Fibroblast of skin of right quadriceps (primary cell): Measurements from ENCODE around the gene PRIM2.
"Not testable (repeated sequence)": the region's sequence is repeated elsewhere in the genome, so short reads cannot be mapped to it uniquely, and the experiment has no call there.

Experiments used
- DNase-seq: peaks from one replicate; pipeline ENCODE4 v3.0.0-alpha.2; 2013

PRIM2 gene

GRCh38 chr6:57658526-57658925 is 341.1 kb downstream of the PRIM2 start:
- DNase-seq = peak; percentile 15

- not testable (repeated sequence) for DNase-seq
Observed at GRCh38 chr6:57659794-57660193, 342.4 kb downstream of the PRIM2 start.

GRCh38 chr6:57660940-57661339 is 343.5 kb downstream of the PRIM2 start:
- not testable (repeated sequence) for DNase-seq

- DNase-seq = not testable (repeated sequence)
Observed at GRCh38 chr6:57668108-57668507, 350.7 kb downstream of the PRIM2 start.

GRCh38 chr6:57671237-57671636 is 353.8 kb downstream of the PRIM2 start:
- DNase-seq = not testable (repeated sequence)

- DNase-seq = peak; percentile 19
Observed at GRCh38 chr6:57671937-57672627, 354.7 kb downstream of the PRIM2 start.

GRCh38 chr6:57673281-57673680 is 355.9 kb downstream of the PRIM2 start:
- not testable (repeated sequence) for DNase-seq

- not testable (repeated sequence) for DNase-seq
Observed at GRCh38 chr6:57675386-57675785, 358.0 kb downstream of the PRIM2 start.

- DNase-seq = not testable (repeated sequence)
Observed at GRCh38 chr6:57696382-57696781, 379.0 kb downstream of the PRIM2 start.
